Keratinocyte (primary cell): Measurements from ENCODE around the gene FAM25G.
"Not testable (repeated sequence)": the region's sequence is repeated elsewhere in the genome, so short reads cannot be mapped to it uniquely, and the experiment has no call there.

Experiments
- EZH2 ChIP-seq: IDR thresholded peaks from one replicate; pipeline ENCODE4 v1.6.1; 2012; ENCODE audit warnings: inconsistent platforms, mild to moderate bottlenecking, low read length, moderate library complexity
- TF ChIP-seq, protein P1 (sequence below), 3 experiments: IDR thresholded peaks in 1 of 3; conservative IDR thresholded peaks in 1 of 3; optimal IDR thresholded peaks in 1 of 3; 2 replicates in 2 of 3; 3 replicates in 1 of 3; pipeline versions ENCODE3 to v1.5.1; 2011; ENCODE audit warnings: low read length in 3 of 3, mild to moderate bottlenecking in 3 of 3, moderate library complexity in 2 of 3, control low read depth in 1 of 3, inconsistent platforms in 1 of 3; ENCODE audit not compliant: insufficient read depth in 2 of 3; ENCODE audit errors: extremely low read depth in 1 of 3

DNA sequence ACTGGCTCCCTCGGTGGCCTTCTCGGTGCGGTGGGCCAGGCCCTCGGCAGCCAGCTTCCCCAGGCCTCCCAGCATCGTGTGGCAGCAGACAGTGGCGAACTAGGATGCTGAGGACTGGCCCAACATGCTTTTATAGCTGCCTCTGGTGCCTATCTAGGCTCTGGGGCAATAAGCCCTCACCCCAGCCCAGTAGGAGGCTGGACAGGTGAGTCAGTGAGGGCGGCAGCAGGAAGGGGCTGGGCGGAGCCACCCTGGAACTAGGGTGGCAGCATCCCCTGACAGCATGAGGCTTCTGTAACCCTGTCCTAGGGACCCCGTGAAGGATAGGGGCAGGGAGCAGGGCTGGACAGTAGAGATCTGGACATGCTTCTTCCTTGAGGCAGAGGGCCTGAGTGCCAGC, at the start of gene FAM25G:
- TF ChIP-seq, protein P1, sequence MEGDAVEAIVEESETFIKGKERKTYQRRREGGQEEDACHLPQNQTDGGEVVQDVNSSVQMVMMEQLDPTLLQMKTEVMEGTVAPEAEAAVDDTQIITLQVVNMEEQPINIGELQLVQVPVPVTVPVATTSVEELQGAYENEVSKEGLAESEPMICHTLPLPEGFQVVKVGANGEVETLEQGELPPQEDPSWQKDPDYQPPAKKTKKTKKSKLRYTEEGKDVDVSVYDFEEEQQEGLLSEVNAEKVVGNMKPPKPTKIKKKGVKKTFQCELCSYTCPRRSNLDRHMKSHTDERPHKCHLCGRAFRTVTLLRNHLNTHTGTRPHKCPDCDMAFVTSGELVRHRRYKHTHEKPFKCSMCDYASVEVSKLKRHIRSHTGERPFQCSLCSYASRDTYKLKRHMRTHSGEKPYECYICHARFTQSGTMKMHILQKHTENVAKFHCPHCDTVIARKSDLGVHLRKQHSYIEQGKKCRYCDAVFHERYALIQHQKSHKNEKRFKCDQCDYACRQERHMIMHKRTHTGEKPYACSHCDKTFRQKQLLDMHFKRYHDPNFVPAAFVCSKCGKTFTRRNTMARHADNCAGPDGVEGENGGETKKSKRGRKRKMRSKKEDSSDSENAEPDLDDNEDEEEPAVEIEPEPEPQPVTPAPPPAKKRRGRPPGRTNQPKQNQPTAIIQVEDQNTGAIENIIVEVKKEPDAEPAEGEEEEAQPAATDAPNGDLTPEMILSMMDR (optimal IDR thresholded peaks at IDR 0.05 in 1 of 3, IDR thresholded peaks at IDR 0.05 in 1 of 3, conservative IDR thresholded peaks at IDR 0.05 in 1 of 3; ENCODE audit: extremely low read depth in 1 of 3, insufficient read depth in 2 of 3, low read length in 3 of 3) = not testable (repeated sequence)
- TF ChIP-seq EZH2 = not testable (repeated sequence)
